ENCODE data around the gene TBC1D8.

DNA sequence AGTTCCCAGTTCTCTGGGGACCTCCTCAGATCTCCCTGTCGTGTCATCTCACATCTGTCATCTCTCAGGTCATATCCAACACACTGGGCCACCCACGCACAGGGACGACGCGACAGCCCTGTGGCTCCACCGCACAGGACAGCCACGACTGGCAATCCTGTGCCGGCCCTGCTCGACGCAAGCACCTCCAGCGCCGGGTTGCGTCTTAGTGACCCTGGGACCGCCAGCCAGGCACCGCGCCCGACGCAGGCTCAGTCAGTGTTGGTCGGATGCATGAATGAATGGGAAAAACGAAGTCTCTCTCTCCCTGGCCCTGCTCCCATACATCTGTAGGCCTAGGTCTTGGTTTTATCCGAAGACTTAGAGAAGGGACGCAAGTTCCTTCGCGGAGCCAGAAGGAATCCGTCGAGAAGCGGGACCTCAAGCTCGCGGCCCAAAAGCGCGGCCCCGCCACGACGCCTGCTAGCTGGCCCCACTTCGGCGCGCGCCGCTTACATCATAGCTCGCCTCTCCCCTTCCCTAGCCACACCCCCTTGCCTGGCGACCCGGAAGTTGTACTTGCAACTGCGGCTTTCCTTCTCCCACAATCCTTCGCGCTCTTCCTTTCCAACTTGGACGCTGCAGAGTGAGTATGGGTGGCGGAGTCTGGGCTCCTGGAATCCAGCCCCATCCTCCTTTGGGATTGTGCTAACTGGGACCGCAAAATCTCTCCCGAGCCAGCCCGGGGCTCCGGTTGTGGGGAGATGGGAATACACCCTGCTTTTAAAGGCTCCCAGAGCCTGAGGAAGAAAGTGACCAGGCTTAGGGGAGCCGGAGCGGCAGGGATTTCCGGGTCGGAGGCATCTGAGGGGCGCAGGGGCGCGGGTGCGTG is 149.3 kb downstream of the TBC1D8 start, which contains the start of gene RPL31:
- TF ChIP-seq KDM5B (IDR thresholded peaks at IDR 0.05; ENCODE audit: insufficient replicate concordance, low read depth, low read length): peak; percentile 93
- no peak for TF ChIP-seq TEAD2 (tag; IDR thresholded peaks at IDR 0.05)
- no peak for TF ChIP-seq EP300 (IDR thresholded peaks at IDR 0.05; ENCODE audit: low read length)
- no peak for TF ChIP-seq CHCHD3 (CRISPR knock-in tag; IDR thresholded peaks at IDR 0.05)

Data from K562 (cell line).